Lung (tissue), 12 donors: ENCODE data around the gene RNF8. TPM values are rescaled to one million over a fixed set of nuclear protein-coding genes. Genes with fewer than 3 reads are reported as not detected.

Experiments
- ATAC-seq: fragments of 200-7000 bp; cut with Tn5 transposase; one replicate; pipeline ENCODE4 v1.9.1; 2020; ENCODE audit warnings: moderate number of reproducible peaks; ENCODE audit not compliant: insufficient read depth, low FRiP score
- DNase-seq, 3 donors: peaks; one replicate each; pipeline ENCODE4 v3.0.0-alpha.2; 2013 to 2017
- H3K27ac ChIP-seq, 2 donors: one replicate each; pipeline ENCODE4 v1.5.1; 2013; ENCODE audit warnings: mild to moderate bottlenecking in 2 of 2, moderate library complexity in 2 of 2, control low read depth in 1 of 2, inconsistent platforms in 1 of 2, low read depth in 1 of 2, low read length in 1 of 2
- H3K27me3 ChIP-seq, 3 donors: one replicate each; pipeline ENCODE4 v1.5.1; 2013; ENCODE audit warnings: low read length in 2 of 3; ENCODE audit not compliant: control insufficient read depth in 3 of 3, insufficient read depth in 3 of 3
- H3K36me3 ChIP-seq, 4 donors: one replicate each; pipeline ENCODE4 v1.5.1; 2013; ENCODE audit warnings: low read length in 4 of 4, mild to moderate bottlenecking in 1 of 4, moderate library complexity in 1 of 4; ENCODE audit not compliant: control insufficient read depth in 4 of 4, insufficient read depth in 4 of 4
- H3K4me1 ChIP-seq, 5 donors: one replicate each; pipeline ENCODE4 v1.5.1; 2013; ENCODE audit warnings: low read length in 5 of 5, mild to moderate bottlenecking in 2 of 5, moderate library complexity in 1 of 5; ENCODE audit not compliant: control insufficient read depth in 5 of 5, insufficient read depth in 5 of 5
- H3K4me3 ChIP-seq: one replicate; pipeline ENCODE4 v1.5.1; 2013; ENCODE audit warnings: mild to moderate bottlenecking, control low read depth, moderate library complexity
- H3K9ac ChIP-seq, 2 donors: one replicate each; pipeline ENCODE4 v1.5.1; 2013; ENCODE audit warnings: low read length in 2 of 2, control low read depth in 1 of 2; ENCODE audit not compliant: insufficient read depth in 1 of 2
- H3K9me3 ChIP-seq, 4 donors: one replicate each; pipeline ENCODE4 v1.5.1; 2013; ENCODE audit warnings: low read length in 3 of 4, mild to moderate bottlenecking in 1 of 4, moderate library complexity in 1 of 4; ENCODE audit not compliant: control insufficient read depth in 4 of 4, insufficient read depth in 3 of 4
- WGBS, 2 donors: extraction: QIAGEN DNeasy Blood & Tissue Kit; methylation state at CpG; one replicate each; pipeline ENCODE4 v1.1.7; 2013; 5-methylcytosine and 5-hydroxymethylcytosine counted together
- polyA plus RNA-seq, 2 donors: library from polyadenylated mRNA; stranded (reverse); fragments of 200-250 nt; gene quantifications; one replicate each; pipeline ENCODE4 v1.2.1, GENCODE V29; 2013
- total RNA-seq, 2 donors: library from RNA; depleted of rRNA in 1 of 2; stranded (reverse); fragments of >200 nt in 1 of 2; gene quantifications; one replicate each; pipeline ENCODE4 v1.2.1, GENCODE V29; 2014 to 2021
- TF ChIP-seq, protein P1 (sequence below): IDR thresholded peaks from 2 replicates; pipeline ENCODE4 v1.5.1; 2012; ENCODE audit warnings: mild to moderate bottlenecking; ENCODE audit errors: control extremely low read depth, extremely low read depth
- donor health status: control.
- donor health status: control.
- donor health status: Bipolar disorder and iron deficiency.
- donor health status: healthy.
- donor health status: DM: yes; HTN: yes; CAD: no.

RNF8 gene
- total and polyA plus RNA-seq, 4 donors = 10.5 to 28.1 (median 12.7) TPM

DNA sequence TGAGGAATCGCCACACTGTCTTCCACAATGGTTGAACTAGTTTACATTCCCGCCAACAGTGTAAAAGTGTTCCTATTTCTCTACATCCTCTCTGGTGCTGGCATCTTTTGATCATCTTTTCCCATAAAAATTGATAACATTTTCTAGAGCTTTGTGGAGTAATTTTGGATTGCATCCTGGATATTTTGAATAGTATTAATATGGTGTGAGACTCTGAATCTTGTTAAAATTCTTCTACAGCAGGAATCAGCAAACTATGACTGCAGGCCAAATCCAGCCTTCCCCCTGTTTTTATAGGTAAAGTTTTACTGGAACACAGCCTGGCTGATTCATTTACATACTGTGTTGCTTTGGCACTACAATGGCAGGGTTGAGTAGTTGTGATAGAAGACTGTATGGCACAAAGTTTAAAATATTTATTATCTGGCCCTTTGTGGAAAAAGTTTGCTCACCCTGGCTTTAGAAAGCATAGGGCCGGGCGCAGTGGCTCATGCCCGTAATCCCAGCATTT lies 15.0 kb upstream of the RNF8 start:
- WGBS, 2 donors = 93 to 97% methylated on average over 5 of the region's 5 CpGs
- Histone ChIP-seq H3K4me3 (no peak overlapping the region), H3K4me1 (peaks cover 0 to 6% (median 0%) of the 10 kb centered on the region in 5 donors), H3K9me3 (no peaks in the 10 kb centered on the region), H3K9ac (no peak overlapping the region), H3K27me3 (no peaks in the 10 kb centered on the region), H3K36me3 (peaks cover 0 to 2% (median 0%) of the 10 kb centered on the region in 4 donors), H3K27ac (no peak overlapping the region)
- DNase-seq (peak in 1 of 3 donors; percentile 15), ATAC-seq (no peak)
- TF ChIP-seq, protein P1, sequence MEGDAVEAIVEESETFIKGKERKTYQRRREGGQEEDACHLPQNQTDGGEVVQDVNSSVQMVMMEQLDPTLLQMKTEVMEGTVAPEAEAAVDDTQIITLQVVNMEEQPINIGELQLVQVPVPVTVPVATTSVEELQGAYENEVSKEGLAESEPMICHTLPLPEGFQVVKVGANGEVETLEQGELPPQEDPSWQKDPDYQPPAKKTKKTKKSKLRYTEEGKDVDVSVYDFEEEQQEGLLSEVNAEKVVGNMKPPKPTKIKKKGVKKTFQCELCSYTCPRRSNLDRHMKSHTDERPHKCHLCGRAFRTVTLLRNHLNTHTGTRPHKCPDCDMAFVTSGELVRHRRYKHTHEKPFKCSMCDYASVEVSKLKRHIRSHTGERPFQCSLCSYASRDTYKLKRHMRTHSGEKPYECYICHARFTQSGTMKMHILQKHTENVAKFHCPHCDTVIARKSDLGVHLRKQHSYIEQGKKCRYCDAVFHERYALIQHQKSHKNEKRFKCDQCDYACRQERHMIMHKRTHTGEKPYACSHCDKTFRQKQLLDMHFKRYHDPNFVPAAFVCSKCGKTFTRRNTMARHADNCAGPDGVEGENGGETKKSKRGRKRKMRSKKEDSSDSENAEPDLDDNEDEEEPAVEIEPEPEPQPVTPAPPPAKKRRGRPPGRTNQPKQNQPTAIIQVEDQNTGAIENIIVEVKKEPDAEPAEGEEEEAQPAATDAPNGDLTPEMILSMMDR = no peak

GRCh38 chr6:37339741-37340638 lies 13.8 kb upstream of the RNF8 start:
- 84 to 87% methylated on average over 5 of the region's 5 CpGs for WGBS, 2 donors
- no peak for ATAC-seq
- peak; percentile 36 to 79 (median 73) for DNase-seq
- H3K4me1 ChIP-seq = peaks cover 0 to 6% (median 0%) of the 10 kb centered on the region in 5 donors
- no peak overlapping the region for H3K9ac ChIP-seq
- H3K4me3 ChIP-seq = no peak overlapping the region
- TF ChIP-seq, protein P1 = no peak
- H3K27me3 ChIP-seq = no peaks in the 10 kb centered on the region
- H3K9me3 ChIP-seq = no peaks in the 10 kb centered on the region
- no peak overlapping the region for H3K27ac ChIP-seq
- H3K36me3 ChIP-seq = no peaks in the 10 kb centered on the region

GRCh38 chr6:37340639-37340943 lies 13.2 kb upstream of the RNF8 start:
- no peak for ATAC-seq
- 88 to 91% methylated on average over 4 of the region's 4 CpGs for WGBS, 2 donors
- Histone ChIP-seq H3K27me3 (no peaks in the 10 kb centered on the region), H3K4me3 (no peak overlapping the region), H3K4me1 (peaks cover 0 to 6% (median 0%) of the 10 kb centered on the region in 5 donors), H3K9me3 (no peaks in the 10 kb centered on the region), H3K9ac (no peak overlapping the region), H3K36me3 (no peaks in the 10 kb centered on the region), H3K27ac (no peak overlapping the region)
- no peak for DNase-seq
- TF ChIP-seq, protein P1 = no peak
